Endodermal cell (in vitro differentiated cells): Measurements from ENCODE around the gene TGFB1. TPM values are rescaled to one million over a fixed set of nuclear protein-coding genes. Genes with fewer than 3 reads are reported as not detected.

Experiments used
- DNase-seq: peaks from one replicate; pipeline ENCODE4 v3.0.0-alpha.2; 2017
- H3K27ac ChIP-seq: 2 replicates; pipeline ENCODE4 v1.5.1; 2013; ENCODE audit warnings: mild to moderate bottlenecking, low read depth, low read length, moderate library complexity
- H3K27me3 ChIP-seq: 2 replicates; pipeline ENCODE4 v1.6.1; 2013; ENCODE audit warnings: mild to moderate bottlenecking, low read length, moderate library complexity; ENCODE audit not compliant: insufficient read depth, control insufficient read depth, poor library complexity, severe bottlenecking
- H3K36me3 ChIP-seq: 2 replicates; pipeline ENCODE4 v1.7.0; 2013; ENCODE audit warnings: mild to moderate bottlenecking, low read length, moderate library complexity; ENCODE audit not compliant: control insufficient read depth, insufficient read depth
- H3K4me1 ChIP-seq: one replicate; pipeline ENCODE4 v1.7.0; 2013; ENCODE audit warnings: low read length; ENCODE audit not compliant: control insufficient read depth, insufficient read depth
- H3K4me3 ChIP-seq: 2 replicates; pipeline ENCODE4 v1.5.1; 2013; ENCODE audit warnings: mild to moderate bottlenecking, low read length, moderate library complexity
- H3K9ac ChIP-seq: 2 replicates; pipeline ENCODE4 v1.6.1; 2013; ENCODE audit warnings: mild to moderate bottlenecking, low read length, moderate library complexity; ENCODE audit not compliant: poor library complexity, severe bottlenecking; ENCODE audit errors: extremely low read depth
- H3K9me3 ChIP-seq: 2 replicates; pipeline ENCODE4 v1.6.1; 2013; ENCODE audit warnings: mild to moderate bottlenecking, low read length, moderate library complexity; ENCODE audit not compliant: control insufficient read depth
- H3K27ac Mint-ChIP-seq: 2 replicates; pipeline ENCODE4 v1.8.0; 2020; ENCODE audit warnings: mixed read lengths
- H3K27me3 Mint-ChIP-seq: 2 replicates; pipeline ENCODE4 v1.8.0; 2021; ENCODE audit warnings: mild to moderate bottlenecking, mixed read lengths; ENCODE audit not compliant: insufficient read depth
- H3K36me3 Mint-ChIP-seq: 2 replicates; pipeline ENCODE4 v1.8.0; 2020; ENCODE audit warnings: low read depth, mixed read lengths
- H3K4me1 Mint-ChIP-seq: 2 replicates; pipeline ENCODE4 v1.8.0; 2020; ENCODE audit warnings: mixed read lengths
- H3K4me3 Mint-ChIP-seq: 2 replicates; pipeline ENCODE4 v1.8.0; 2020; ENCODE audit warnings: mild to moderate bottlenecking, moderate library complexity, mixed read lengths
- H3K9me3 Mint-ChIP-seq: 2 replicates; pipeline ENCODE4 v1.8.0; 2020; ENCODE audit warnings: mild to moderate bottlenecking, mixed read lengths
- WGBS, 2 experiments: methylation state at CpG; one replicate each; pipeline versions ENCODE4 v1.1.5 to v1.1.7; 2013; ENCODE audit warnings: missing lambda C conversion rate in 2 of 2, mixed read lengths in 1 of 2; ENCODE audit not compliant: insufficient coverage in 1 of 2, insufficient read length in 1 of 2; 5-methylcytosine and 5-hydroxymethylcytosine counted together
- total RNA-seq, 2 donors: library from RNA; stranded (reverse); fragmentation: NEBNext Ultra II Directional in 1 of 2; extraction: Animal tissue kit (Norgen Biotek cat#: 25700) in 1 of 2; gene quantifications; 2 replicates in 1 of 2; 3 replicates in 1 of 2; pipeline ENCODE4 v1.2.1, GENCODE V29; 2021
- TF ChIP-seq, protein P1 (sequence below): fragments of 200-600 bp; sonication (generic); conservative IDR thresholded peaks from 2 replicates; pipeline ENCODE4 v1.5.0; 2021; ENCODE audit warnings: antibody characterized with exemption, mild to moderate bottlenecking

TGFB1 gene
- total RNA-seq, 2 donors from 2014 or later: 56.3 to 60.1 TPM

DNA sequence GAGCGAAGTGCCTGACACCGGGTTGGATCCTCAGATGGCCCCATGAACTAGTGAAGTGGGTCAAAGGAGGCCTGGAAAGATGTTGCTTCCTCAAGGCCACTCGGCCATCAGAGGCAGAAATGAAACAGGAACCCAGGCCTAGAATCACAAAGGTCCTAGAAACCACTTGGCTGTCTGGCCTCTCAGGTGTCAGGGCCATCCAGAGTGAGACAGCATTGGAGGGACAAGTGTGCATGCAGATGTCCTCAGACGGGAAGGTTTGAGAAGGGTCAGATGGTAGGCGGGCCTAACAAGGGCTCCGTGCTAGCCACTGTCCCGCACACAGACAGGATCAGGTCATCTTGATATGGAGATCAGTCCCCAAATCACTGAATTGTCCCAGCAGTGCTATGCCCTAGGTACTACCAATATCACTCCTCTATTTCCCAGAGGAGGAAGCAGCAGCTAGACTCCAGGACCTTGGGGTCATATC lies 29.5 kb downstream of the TGFB1 start:
- Histone ChIP-seq H3K4me1 (peaks cover 20% of the 10 kb centered on the region), H3K36me3 (peaks cover 38% of the 10 kb centered on the region), H3K9me3 (no peaks in the 10 kb centered on the region), H3K4me3 (no peak overlapping the region), H3K27me3 (no peaks in the 10 kb centered on the region), H3K27ac (peak overlapping the region; percentile 75), H3K9ac (peak overlapping the region; percentile 58)
- Mint-ChIP-seq H3K4me1 (peaks cover 55% of the 10 kb centered on the region), H3K27ac (peak overlapping the region; percentile 89), H3K36me3 (peaks cover 38% of the 10 kb centered on the region), H3K27me3 (no peaks in the 10 kb centered on the region), H3K4me3 (peak overlapping the region; percentile 61), H3K9me3 (no peaks in the 10 kb centered on the region)
- peak; percentile 78 for DNase-seq
- TF ChIP-seq, protein P1, sequence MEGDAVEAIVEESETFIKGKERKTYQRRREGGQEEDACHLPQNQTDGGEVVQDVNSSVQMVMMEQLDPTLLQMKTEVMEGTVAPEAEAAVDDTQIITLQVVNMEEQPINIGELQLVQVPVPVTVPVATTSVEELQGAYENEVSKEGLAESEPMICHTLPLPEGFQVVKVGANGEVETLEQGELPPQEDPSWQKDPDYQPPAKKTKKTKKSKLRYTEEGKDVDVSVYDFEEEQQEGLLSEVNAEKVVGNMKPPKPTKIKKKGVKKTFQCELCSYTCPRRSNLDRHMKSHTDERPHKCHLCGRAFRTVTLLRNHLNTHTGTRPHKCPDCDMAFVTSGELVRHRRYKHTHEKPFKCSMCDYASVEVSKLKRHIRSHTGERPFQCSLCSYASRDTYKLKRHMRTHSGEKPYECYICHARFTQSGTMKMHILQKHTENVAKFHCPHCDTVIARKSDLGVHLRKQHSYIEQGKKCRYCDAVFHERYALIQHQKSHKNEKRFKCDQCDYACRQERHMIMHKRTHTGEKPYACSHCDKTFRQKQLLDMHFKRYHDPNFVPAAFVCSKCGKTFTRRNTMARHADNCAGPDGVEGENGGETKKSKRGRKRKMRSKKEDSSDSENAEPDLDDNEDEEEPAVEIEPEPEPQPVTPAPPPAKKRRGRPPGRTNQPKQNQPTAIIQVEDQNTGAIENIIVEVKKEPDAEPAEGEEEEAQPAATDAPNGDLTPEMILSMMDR: no peak
- WGBS, 2 experiments: 70 to 76% methylated on average over 7 of the region's 7 CpGs

DNA sequence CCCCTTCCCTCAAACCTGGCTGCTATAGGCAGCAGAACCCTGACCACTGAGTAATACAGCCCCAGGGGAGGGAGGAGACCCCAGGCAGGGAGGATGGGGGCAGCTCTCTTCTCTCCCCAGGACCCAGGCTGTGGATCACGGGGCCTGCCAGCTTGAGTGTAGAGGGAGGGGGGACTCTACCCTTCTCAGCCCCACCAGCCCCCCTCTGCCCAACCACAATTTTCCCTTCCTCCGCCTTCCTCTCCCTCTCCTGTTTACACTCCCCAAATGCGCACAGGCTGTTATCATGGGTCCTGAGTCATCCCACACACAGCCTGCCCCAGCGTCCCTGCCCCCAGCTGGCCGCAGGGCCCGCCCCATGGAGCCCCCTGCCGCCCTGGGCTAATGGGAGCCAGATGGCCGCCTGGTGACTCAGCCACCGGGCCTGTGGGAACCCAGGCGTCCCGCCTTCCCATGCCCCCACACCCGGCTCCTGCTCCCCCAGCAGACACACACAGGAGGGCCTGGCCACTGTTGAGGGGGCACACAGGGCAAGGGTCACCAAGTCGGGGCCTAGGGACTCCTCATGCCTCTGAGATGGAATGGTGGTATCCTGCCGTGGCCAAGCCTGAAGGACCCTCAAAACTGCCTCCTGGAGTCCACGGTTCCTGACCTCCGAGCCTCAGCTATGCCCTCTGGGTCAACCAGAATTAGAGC lies 30.1 kb downstream of the TGFB1 start:
- Histone ChIP-seq H3K27ac (peak overlapping the region; percentile 75), H3K4me3 (no peak overlapping the region), H3K4me1 (peaks cover 20% of the 10 kb centered on the region), H3K36me3 (peaks cover 42% of the 10 kb centered on the region), H3K27me3 (no peaks in the 10 kb centered on the region), H3K9ac (peak overlapping the region; percentile 58), H3K9me3 (no peaks in the 10 kb centered on the region)
- peak overlapping the region; percentile 89 for H3K27ac Mint-ChIP-seq
- no peaks in the 10 kb centered on the region for H3K27me3 Mint-ChIP-seq
- H3K9me3 Mint-ChIP-seq: no peaks in the 10 kb centered on the region
- H3K4me3 Mint-ChIP-seq: no peak overlapping the region
- DNase-seq: peak; percentile 93
- H3K4me1 Mint-ChIP-seq: peaks cover 52% of the 10 kb centered on the region
- H3K36me3 Mint-ChIP-seq: peaks cover 39% of the 10 kb centered on the region
- TF ChIP-seq, protein P1: no peak
- 38 to 83% methylated on average over 4 to 15 of the region's 16 CpGs for WGBS, 2 experiments

DNA sequence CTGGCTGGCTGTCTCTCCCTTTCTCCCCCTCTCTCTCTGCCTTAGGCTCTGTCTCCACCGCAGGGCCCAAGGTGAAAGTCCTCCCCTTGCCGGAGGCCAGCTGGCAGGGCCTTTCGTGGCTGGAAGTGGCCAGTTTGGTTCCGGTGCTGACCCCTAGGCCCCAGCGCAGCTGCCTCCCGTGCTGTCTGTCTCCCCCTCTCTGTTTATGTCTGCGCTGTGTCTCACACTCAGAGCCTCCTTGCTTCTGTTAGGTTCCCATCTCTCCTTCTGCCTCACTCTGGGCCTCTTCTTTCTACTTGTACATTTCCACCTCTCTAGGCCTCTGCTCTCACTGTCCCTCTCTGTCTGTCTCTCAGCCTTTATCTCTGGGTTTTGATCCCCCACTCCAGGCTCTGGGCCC lies 30.7 kb downstream of the TGFB1 start:
- 73 to 84% methylated on average over 6 to 7 of the region's 7 CpGs for WGBS, 2 experiments
- Histone ChIP-seq H3K9ac (peak overlapping the region; percentile 58), H3K36me3 (peaks cover 40% of the 10 kb centered on the region), H3K4me3 (no peak overlapping the region), H3K27ac (peak overlapping the region; percentile 75), H3K4me1 (peaks cover 20% of the 10 kb centered on the region), H3K9me3 (no peaks in the 10 kb centered on the region), H3K27me3 (no peaks in the 10 kb centered on the region)
- TF ChIP-seq, protein P1: no peak
- peak; percentile 61 for DNase-seq
- Mint-ChIP-seq H3K4me3 (no peak overlapping the region), H3K27me3 (no peaks in the 10 kb centered on the region), H3K4me1 (peaks cover 47% of the 10 kb centered on the region), H3K27ac (peak overlapping the region; percentile 89), H3K36me3 (peaks cover 36% of the 10 kb centered on the region), H3K9me3 (no peaks in the 10 kb centered on the region)
